Neutrophil (primary cell): Measurements from ENCODE around the gene ANKRD18A.

Source experiments
- H3K27ac ChIP-seq: fragments of 200-600 bp; sonication (generic); 2 replicates; pipeline ENCODE4 v1.5.1; 2016; ENCODE audit warnings: mild to moderate bottlenecking, moderate library complexity
- H3K27me3 ChIP-seq: fragments of 200-600 bp; sonication (generic); 2 replicates; pipeline ENCODE4 v1.6.0; 2016; ENCODE audit warnings: mild to moderate bottlenecking
- H3K36me3 ChIP-seq: fragments of 200-600 bp; sonication (generic); 2 replicates; pipeline ENCODE4 v1.5.1; 2017
- H3K4me1 ChIP-seq, 2 experiments: fragments of 200-600 bp in 1 of 2; sonication (generic) in 1 of 2; 1 replicate in 1 of 2; 2 replicates in 1 of 2; pipeline versions ENCODE4 v1.5.1 to v1.6.1; 2013 to 2016; ENCODE audit warnings: low read depth in 1 of 2, low read length in 1 of 2, mild to moderate bottlenecking in 1 of 2, moderate library complexity in 1 of 2; ENCODE audit not compliant: control insufficient read depth in 1 of 2, insufficient read depth in 1 of 2
- H3K4me3 ChIP-seq, 2 experiments: fragments of 200-600 bp in 1 of 2; sonication (generic) in 1 of 2; 1 replicate in 1 of 2; 2 replicates in 1 of 2; pipeline ENCODE4 v1.5.1; 2013 to 2016; ENCODE audit warnings: low read depth in 1 of 2, low read length in 1 of 2, mild to moderate bottlenecking in 1 of 2, moderate library complexity in 1 of 2
- H3K9me3 ChIP-seq: fragments of 200-600 bp; sonication (generic); 2 replicates; pipeline ENCODE4 v1.5.1; 2016
- TF ChIP-seq, protein P1 (sequence below): fragments of 200-600 bp; sonication (generic); IDR thresholded peaks from 2 replicates; pipeline ENCODE4 v1.5.1; 2016; ENCODE audit warnings: antibody characterized with exemption

The ANKRD18A gene

DNA sequence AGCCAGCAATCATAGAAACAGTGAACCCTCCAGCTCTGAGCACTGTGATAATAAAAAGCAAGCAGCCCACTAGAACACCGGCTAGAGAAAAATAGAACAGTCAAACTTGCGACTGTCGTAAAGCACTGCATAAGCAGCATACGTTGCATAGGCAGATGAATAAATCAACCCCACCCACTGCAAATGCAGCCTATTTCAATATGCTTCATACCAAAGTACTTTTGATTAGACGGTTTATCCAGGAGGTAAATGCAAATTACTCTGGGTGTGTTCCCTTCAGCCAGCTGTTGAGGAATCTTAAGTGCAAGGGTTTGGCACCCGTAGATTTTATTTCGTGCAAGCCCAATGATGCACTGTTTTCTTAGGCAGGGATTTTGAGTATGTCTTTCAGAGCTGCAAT lies 32.1 kb upstream of the ANKRD18A start:
- peaks cover 40% of the 10 kb centered on the region for H3K27me3 ChIP-seq
- H3K9me3 ChIP-seq: no peaks in the 10 kb centered on the region
- H3K4me3 ChIP-seq: no peak overlapping the region
- H3K27ac ChIP-seq: no peak overlapping the region
- TF ChIP-seq, protein P1, sequence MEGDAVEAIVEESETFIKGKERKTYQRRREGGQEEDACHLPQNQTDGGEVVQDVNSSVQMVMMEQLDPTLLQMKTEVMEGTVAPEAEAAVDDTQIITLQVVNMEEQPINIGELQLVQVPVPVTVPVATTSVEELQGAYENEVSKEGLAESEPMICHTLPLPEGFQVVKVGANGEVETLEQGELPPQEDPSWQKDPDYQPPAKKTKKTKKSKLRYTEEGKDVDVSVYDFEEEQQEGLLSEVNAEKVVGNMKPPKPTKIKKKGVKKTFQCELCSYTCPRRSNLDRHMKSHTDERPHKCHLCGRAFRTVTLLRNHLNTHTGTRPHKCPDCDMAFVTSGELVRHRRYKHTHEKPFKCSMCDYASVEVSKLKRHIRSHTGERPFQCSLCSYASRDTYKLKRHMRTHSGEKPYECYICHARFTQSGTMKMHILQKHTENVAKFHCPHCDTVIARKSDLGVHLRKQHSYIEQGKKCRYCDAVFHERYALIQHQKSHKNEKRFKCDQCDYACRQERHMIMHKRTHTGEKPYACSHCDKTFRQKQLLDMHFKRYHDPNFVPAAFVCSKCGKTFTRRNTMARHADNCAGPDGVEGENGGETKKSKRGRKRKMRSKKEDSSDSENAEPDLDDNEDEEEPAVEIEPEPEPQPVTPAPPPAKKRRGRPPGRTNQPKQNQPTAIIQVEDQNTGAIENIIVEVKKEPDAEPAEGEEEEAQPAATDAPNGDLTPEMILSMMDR: no peak
- no peaks in the 10 kb centered on the region for H3K36me3 ChIP-seq
- H3K4me1 ChIP-seq: no peaks in the 10 kb centered on the region

DNA sequence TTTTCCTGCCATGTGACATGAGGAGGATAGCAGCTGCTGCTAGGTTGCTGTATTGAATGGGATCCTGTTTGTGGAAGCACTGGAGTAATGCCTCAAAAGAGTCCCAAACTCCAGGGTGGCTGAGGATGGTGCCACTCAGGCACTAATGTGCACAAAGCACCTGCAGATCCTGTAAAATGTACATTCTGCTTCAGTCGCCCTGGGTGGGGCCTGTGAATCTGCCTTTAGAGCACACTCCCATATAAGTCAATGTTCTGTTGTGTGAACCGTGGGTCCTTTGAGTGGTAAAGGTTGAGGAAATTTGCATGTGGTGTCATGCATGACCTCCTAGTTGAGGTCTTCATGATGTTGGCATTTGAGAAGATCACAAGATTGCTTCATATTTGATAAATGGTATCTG lies 31.6 kb upstream of the ANKRD18A start:
- H3K27ac ChIP-seq: no peak overlapping the region
- TF ChIP-seq, protein P1: no peak
- H3K4me3 ChIP-seq: no peak overlapping the region
- H3K4me1 ChIP-seq: no peaks in the 10 kb centered on the region
- peaks cover 36% of the 10 kb centered on the region for H3K27me3 ChIP-seq
- no peaks in the 10 kb centered on the region for H3K36me3 ChIP-seq
- no peaks in the 10 kb centered on the region for H3K9me3 ChIP-seq

GRCh38 chr9:38651400-38652042 lies 31.1 kb upstream of the ANKRD18A start:
- no peak overlapping the region for H3K4me3 ChIP-seq
- no peak overlapping the region for H3K27ac ChIP-seq
- H3K27me3 ChIP-seq: peaks cover 31% of the 10 kb centered on the region
- no peaks in the 10 kb centered on the region for H3K36me3 ChIP-seq
- no peaks in the 10 kb centered on the region for H3K4me1 ChIP-seq
- TF ChIP-seq, protein P1: no peak
- no peaks in the 10 kb centered on the region for H3K9me3 ChIP-seq

DNA sequence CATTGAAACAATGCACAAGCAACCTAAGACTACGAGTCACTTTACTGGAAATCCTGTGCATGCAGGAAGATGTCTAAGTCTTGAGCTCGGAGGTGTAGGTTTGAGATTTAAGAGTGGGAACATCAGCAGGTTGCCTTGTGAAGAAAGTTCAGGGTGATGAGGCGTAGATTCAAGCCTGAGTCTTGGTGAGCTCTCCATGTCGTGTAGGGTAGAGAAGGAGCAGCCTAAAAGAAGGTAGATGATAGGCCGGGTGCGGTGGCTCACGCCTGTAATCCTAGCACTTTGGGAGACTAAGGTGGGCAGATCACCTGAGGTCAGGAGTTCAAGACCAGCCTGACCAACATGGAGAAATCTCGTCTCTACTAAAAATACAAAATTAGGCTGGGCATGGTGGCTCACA lies 30.2 kb upstream of the ANKRD18A start:
- H3K27ac ChIP-seq: no peak overlapping the region
- H3K9me3 ChIP-seq: no peaks in the 10 kb centered on the region
- no peaks in the 10 kb centered on the region for H3K4me1 ChIP-seq
- H3K36me3 ChIP-seq: no peaks in the 10 kb centered on the region
- no peak overlapping the region for H3K4me3 ChIP-seq
- TF ChIP-seq, protein P1: no peak
- H3K27me3 ChIP-seq: peaks cover 21% of the 10 kb centered on the region

- H3K36me3 ChIP-seq: no peaks in the 10 kb centered on the region
- no peak overlapping the region for H3K27ac ChIP-seq
- peaks cover 14% of the 10 kb centered on the region for H3K27me3 ChIP-seq
- TF ChIP-seq, protein P1: no peak
- no peak overlapping the region for H3K4me3 ChIP-seq
- H3K9me3 ChIP-seq: no peaks in the 10 kb centered on the region
- no peaks in the 10 kb centered on the region for H3K4me1 ChIP-seq
These were observed 29.5 kb upstream of the ANKRD18A start for GRCh38 chr9:38649731-38650363.
